Activated CD8-positive, alpha-beta memory T cell treated with anti-CD3 and anti-CD28 coated beads, Interleukin-2, amount 10 ng/mL, durations not matched to agents 7 days and 5 days (primary cell): ENCODE data around the gene PSMB11. TPM values are rescaled to one million over a fixed set of nuclear protein-coding genes. Genes with fewer than 3 reads are reported as not detected.

Experiments
- ATAC-seq: fragments of 150-1000 bp; cut with Tn5 transposase; one replicate; pipeline ENCODE4 v1.10.0; 2021; ENCODE audit warnings: moderate library complexity
- CTCF ChIA-PET: fragments of 350-600 bp; sonication (Branson Sonifier 250); formaldehyde crosslinking; loops from one replicate; lab custom pipeline; 2021; ENCODE audit warnings: antibody characterized with exemption; lab: Charles Lee
- DNase-seq: peaks from one replicate; pipeline ENCODE4 v3.0.0-alpha.2; 2020
- H3K27ac Mint-ChIP-seq: one replicate; pipeline ENCODE4 v1.8.0; 2021; ENCODE audit warnings: mild to moderate bottlenecking, mixed read lengths
- H3K27me3 Mint-ChIP-seq: one replicate; pipeline ENCODE4 v1.8.0; 2021; ENCODE audit warnings: mixed read lengths
- H3K36me3 Mint-ChIP-seq: one replicate; pipeline ENCODE4 v1.8.0; 2021; ENCODE audit warnings: mild to moderate bottlenecking, mixed read lengths
- H3K4me1 Mint-ChIP-seq: one replicate; pipeline ENCODE4 v1.8.0; 2021; ENCODE audit warnings: mixed read lengths
- H3K4me3 Mint-ChIP-seq: one replicate; pipeline ENCODE4 v1.8.0; 2021; ENCODE audit warnings: mild to moderate bottlenecking, moderate library complexity, mixed read lengths
- H3K9me3 Mint-ChIP-seq: one replicate; pipeline ENCODE4 v1.8.0; 2022; ENCODE audit warnings: low read depth, mixed read lengths
- total RNA-seq, 2 experiments: library from RNA; stranded (reverse); gene quantifications; one replicate each; pipeline ENCODE4 v1.2.3, GENCODE V29; 2021

The PSMB11 gene
- total RNA-seq, 2 experiments from 2014 or later: not detected

GRCh38 chr14:23020143-23021128 is 21.6 kb upstream of the PSMB11 start:
- Mint-ChIP-seq H3K36me3 (peaks cover 12% of the 10 kb centered on the region), H3K27ac (no peak overlapping the region), H3K4me1 (peaks cover 8% of the 10 kb centered on the region), H3K9me3 (no peaks in the 10 kb centered on the region), H3K4me3 (no peak overlapping the region), H3K27me3 (no peaks in the 10 kb centered on the region)
- CTCF ChIA-PET: interaction anchor here (0.7 to 1.4 kb wide), 2 partner anchors 9 to 34 kb away, joined by 3 to 6 read pairs; no protein-coding TSS in a partner anchor
- ATAC-seq (no peak), DNase-seq (no peak)

DNA sequence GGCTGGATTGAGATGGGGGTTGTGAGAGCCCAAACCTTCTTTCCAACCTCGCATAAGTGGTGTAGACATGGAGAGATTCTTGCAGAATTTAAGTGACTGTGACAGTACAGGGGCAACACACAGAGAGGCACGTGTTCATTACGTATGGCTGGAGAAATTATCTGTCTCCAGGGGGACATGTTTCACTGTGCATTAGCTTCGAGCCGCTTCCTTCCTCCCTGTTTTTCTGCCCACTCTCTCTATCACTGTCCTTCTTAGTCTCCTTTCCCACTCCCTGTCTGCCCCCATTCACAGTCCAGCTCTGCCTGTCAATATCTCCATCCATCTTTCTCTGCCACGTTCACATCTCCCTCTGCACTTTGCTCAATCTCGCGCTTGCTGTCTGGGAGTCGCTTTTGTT is 20.6 kb upstream of the PSMB11 start:
- Mint-ChIP-seq H3K4me1 (peaks cover 10% of the 10 kb centered on the region), H3K9me3 (no peaks in the 10 kb centered on the region), H3K27ac (no peak overlapping the region), H3K36me3 (peaks cover 20% of the 10 kb centered on the region), H3K27me3 (no peaks in the 10 kb centered on the region), H3K4me3 (no peak overlapping the region)
- no peak for ATAC-seq
- no peak for DNase-seq
- CTCF ChIA-PET: interaction anchor here (1.2 to 2.3 kb wide), 3 partner anchors 15 to 38 kb away, joined by 3 to 5 read pairs (median 5); no protein-coding TSS in a partner anchor

DNA sequence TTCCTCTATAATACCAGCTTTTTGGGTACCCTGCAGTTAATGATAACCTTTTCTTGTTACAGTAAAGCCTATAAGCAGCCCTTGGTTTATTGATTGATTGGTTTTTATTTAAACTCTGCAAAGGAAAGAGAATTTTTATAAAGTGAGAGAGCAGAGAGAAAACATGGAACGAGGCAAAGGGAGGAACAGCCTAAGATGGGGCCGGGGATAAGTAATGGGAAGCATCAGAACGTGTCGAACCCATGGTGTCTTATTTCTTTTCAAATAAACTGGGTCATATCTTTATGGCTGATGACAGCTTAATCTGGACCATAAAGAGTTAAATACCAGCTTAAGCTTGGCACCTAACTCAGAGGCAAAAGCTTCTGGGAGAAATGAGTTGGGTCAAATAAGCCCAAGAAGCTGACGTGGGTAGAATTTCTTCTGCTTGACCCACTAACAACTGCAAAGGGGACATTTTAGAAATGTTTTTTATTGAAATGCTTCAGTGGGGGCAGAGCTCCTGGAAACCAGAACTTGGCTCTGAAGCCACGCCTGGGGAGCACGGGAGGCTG is 20.0 kb upstream of the PSMB11 start:
- CTCF ChIA-PET: interaction anchor here (1.2 to 2.3 kb wide), 3 partner anchors 15 to 38 kb away, joined by 3 to 5 read pairs (median 5); no protein-coding TSS in a partner anchor
- Mint-ChIP-seq H3K36me3 (peaks cover 20% of the 10 kb centered on the region), H3K27ac (no peak overlapping the region), H3K4me3 (no peak overlapping the region), H3K9me3 (no peaks in the 10 kb centered on the region), H3K4me1 (peaks cover 10% of the 10 kb centered on the region), H3K27me3 (no peaks in the 10 kb centered on the region)
- no peak for DNase-seq
- no peak for ATAC-seq

DNA sequence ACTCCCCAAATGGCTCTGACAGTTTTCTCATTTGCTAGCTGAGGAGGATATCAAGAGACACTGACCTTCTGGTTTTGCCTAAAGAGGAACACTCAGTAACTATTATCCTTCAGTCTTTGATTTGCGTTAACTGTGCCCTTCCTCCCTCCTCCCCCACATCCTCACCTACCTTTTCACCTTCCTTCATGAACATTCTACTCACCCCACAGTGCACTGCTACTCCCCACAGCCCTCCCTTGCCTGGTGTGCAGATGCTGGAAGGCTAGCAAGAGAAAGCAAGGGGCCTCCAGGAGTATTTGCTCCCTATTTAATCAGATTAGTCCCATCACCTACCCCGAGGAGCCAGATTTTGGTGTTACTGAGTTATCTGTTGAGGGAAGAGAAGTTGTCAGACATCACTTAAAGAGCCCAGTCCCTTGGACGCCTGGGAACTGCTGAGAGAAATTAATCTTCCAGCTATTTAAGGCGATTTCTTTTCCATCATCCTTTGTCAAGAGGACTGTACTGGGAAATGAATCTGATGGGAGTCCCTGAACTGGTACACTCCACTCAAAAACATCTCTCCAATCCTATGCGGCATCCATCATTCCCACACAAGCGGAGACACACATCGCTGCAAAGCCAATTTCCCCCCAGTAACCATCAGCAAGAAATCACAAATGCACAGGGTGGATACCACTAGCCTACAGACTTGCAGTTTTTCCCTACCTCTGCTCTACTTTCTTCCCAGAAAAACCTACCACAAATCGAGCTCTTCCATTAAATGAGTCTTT is 18.8 kb upstream of the PSMB11 start:
- Mint-ChIP-seq H3K4me3 (no peak overlapping the region), H3K27ac (no peak overlapping the region), H3K36me3 (peaks cover 24% of the 10 kb centered on the region), H3K4me1 (peaks cover 14% of the 10 kb centered on the region), H3K27me3 (no peaks in the 10 kb centered on the region), H3K9me3 (no peaks in the 10 kb centered on the region)
- CTCF ChIA-PET: interaction anchor here (1.2 to 2.3 kb wide), 7 partner anchors 17 to 51 kb away, joined by 3 to 13 read pairs (median 5); partner anchors contain the start of gene CDH24
- ATAC-seq: no peak
- no peak for DNase-seq

GRCh38 chr14:23023795-23024152 is 18.2 kb upstream of the PSMB11 start:
- CTCF ChIA-PET: interaction anchor here (1.6 to 2.3 kb wide), 5 partner anchors 34 to 51 kb away, joined by 4 to 13 read pairs (median 5); partner anchors contain the start of gene CDH24
- Mint-ChIP-seq H3K36me3 (peaks cover 26% of the 10 kb centered on the region), H3K4me1 (peaks cover 17% of the 10 kb centered on the region), H3K27ac (no peak overlapping the region), H3K9me3 (no peaks in the 10 kb centered on the region), H3K4me3 (no peak overlapping the region), H3K27me3 (no peaks in the 10 kb centered on the region)
- ATAC-seq: no peak
- DNase-seq: no peak

- Mint-ChIP-seq H3K27ac (no peak overlapping the region), H3K4me1 (peaks cover 25% of the 10 kb centered on the region), H3K36me3 (peaks cover 31% of the 10 kb centered on the region), H3K9me3 (no peaks in the 10 kb centered on the region), H3K27me3 (no peaks in the 10 kb centered on the region), H3K4me3 (no peak overlapping the region)
- ATAC-seq (no peak), DNase-seq (no peak)
- CTCF ChIA-PET: interaction anchor here (1.7 to 2.0 kb wide), 2 partner anchors 38 to 52 kb away, joined by 4 to 13 read pairs; no protein-coding TSS in a partner anchor
Observed at GRCh38 chr14:23024612-23025075, 17.4 kb upstream of the PSMB11 start.

- Mint-ChIP-seq H3K9me3 (no peaks in the 10 kb centered on the region), H3K27ac (peak overlapping the region; percentile 9), H3K27me3 (no peaks in the 10 kb centered on the region), H3K4me3 (no peak overlapping the region), H3K4me1 (peaks cover 25% of the 10 kb centered on the region), H3K36me3 (peaks cover 31% of the 10 kb centered on the region)
- no peak for ATAC-seq
- no peak for DNase-seq
- CTCF ChIA-PET: interaction anchor here (0.9 to 2.0 kb wide), 3 partner anchors 39 to 53 kb away, joined by 4 to 13 read pairs (median 5); no protein-coding TSS in a partner anchor
Observed at GRCh38 chr14:23025151-23025814, 16.7 kb upstream of the PSMB11 start.

GRCh38 chr14:23028799-23029198 is 13.2 kb upstream of the PSMB11 start:
- H3K4me3 Mint-ChIP-seq: no peak overlapping the region
- ATAC-seq (peak; percentile 66), DNase-seq (no peak)
- H3K27ac Mint-ChIP-seq: peak overlapping the region; percentile 39
- H3K9me3 Mint-ChIP-seq: no peaks in the 10 kb centered on the region
- CTCF ChIA-PET: interaction anchor here (0.9 to 3.5 kb wide), 11 partner anchors 9 to 98 kb away, joined by 3 to 13 read pairs (median 4); partner anchors contain the start of gene CDH24
- no peaks in the 10 kb centered on the region for H3K27me3 Mint-ChIP-seq
- H3K36me3 Mint-ChIP-seq: peaks cover 51% of the 10 kb centered on the region
- H3K4me1 Mint-ChIP-seq: peaks cover 41% of the 10 kb centered on the region

DNA sequence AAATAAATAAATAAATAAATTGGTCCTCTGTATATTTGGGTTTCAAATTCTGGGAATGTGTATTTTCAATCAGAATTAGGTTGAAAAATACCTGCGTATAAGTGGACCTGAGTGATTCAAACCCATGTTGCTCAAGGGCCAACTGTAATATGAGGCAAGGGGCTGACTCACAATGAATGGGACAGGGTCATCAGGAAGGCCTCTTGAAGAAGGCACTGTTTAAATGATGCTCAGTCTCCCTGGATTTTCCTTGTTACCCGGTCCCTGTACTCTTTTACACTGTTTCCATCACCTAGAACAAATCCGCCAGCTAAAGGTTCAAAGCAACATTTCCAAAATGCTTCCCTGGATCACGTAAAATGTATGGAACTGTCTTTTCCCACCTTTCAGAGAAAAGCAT is 11.1 kb upstream of the PSMB11 start:
- no peak overlapping the region for H3K4me3 Mint-ChIP-seq
- no peak for ATAC-seq
- H3K4me1 Mint-ChIP-seq: peaks cover 45% of the 10 kb centered on the region
- H3K36me3 Mint-ChIP-seq: peaks cover 36% of the 10 kb centered on the region
- no peaks in the 10 kb centered on the region for H3K9me3 Mint-ChIP-seq
- no peak for DNase-seq
- no peaks in the 10 kb centered on the region for H3K27me3 Mint-ChIP-seq
- H3K27ac Mint-ChIP-seq: no peak overlapping the region
- CTCF ChIA-PET: interaction anchor here (1.0 kb wide), 1 partner anchor 38 kb away, joined by 3 read pairs; no protein-coding TSS in a partner anchor

DNA sequence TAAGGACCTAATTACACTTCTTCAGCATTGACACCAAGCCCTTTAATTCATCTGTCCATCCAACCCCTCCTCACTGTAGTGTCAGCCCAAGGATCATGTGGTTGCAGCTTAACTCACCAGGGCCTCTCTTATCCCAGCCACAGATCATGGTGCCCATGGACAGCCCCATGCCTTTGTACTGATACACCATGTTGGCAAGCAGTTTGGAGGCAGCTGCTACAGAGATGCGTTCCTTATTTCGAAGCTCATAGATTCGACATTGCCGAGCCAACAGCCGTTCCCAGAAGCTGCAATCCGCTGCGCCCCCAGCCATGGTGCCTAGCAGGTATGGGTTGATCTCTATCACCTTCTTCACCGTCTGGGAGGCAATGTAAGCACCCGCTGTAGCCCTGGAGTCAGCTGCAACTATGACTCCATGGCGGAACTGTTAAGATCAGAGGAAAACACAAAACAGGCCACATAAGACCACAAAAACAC is 8.7 kb upstream of the PSMB11 start:
- peaks cover 38% of the 10 kb centered on the region for H3K4me1 Mint-ChIP-seq
- no peak for DNase-seq

GRCh38 chr14:23033801-23034497 is 8.1 kb upstream of the PSMB11 start:
- CTCF ChIA-PET: interaction anchor here (0.9 to 3.6 kb wide), 12 partner anchors 24 to 77 kb away, joined by 3 to 14 read pairs (median 3); partner anchors contain the start of genes AJUBA and HAUS4
- Mint-ChIP-seq H3K4me1 (peaks cover 33% of the 10 kb centered on the region), H3K9me3 (no peaks in the 10 kb centered on the region), H3K4me3 (peak overlapping the region; percentile 83), H3K27me3 (peaks cover 3% of the 10 kb centered on the region), H3K36me3 (peaks cover 25% of the 10 kb centered on the region), H3K27ac (peak overlapping the region; percentile 95)
- ATAC-seq (no peak), DNase-seq (peak; percentile 47)

More for the DNA sequence above, 8.7 kb upstream of the PSMB11 start:
- CTCF ChIA-PET: interaction anchor here (0.8 to 3.6 kb wide), 10 partner anchors 25 to 62 kb away, joined by 3 to 14 read pairs (median 4); partner anchors contain the start of genes ACIN1 and C14orf119
- Mint-ChIP-seq H3K4me3 (peak overlapping the region; percentile 83), H3K27ac (peak overlapping the region; percentile 95), H3K9me3 (no peaks in the 10 kb centered on the region), H3K36me3 (peaks cover 28% of the 10 kb centered on the region), H3K27me3 (no peaks in the 10 kb centered on the region)
- ATAC-seq: no peak
